MG63 (cell line): ENCODE results near the gene FBXL7. TPM values are rescaled to one million over a fixed set of nuclear protein-coding genes. Genes with fewer than 3 reads are reported as not detected.
"Not testable (repeated sequence)": the region's sequence is repeated elsewhere in the genome, so short reads cannot be mapped to it uniquely, and the experiment has no call there.

ENCODE experiments used
- DNase-seq: peaks from one replicate; pipeline ENCODE4 v3.0.0-alpha.2; 2020
- H3K27me3 ChIP-seq: fragments of 250-450 bp; sonication (Bioruptor Pico); 2 replicates; pipeline ENCODE4 v1.5.1; 2020; ENCODE audit warnings: mild to moderate bottlenecking, moderate library complexity
- H3K36me3 ChIP-seq: fragments of 250-450 bp; sonication (Bioruptor Pico); 2 replicates; pipeline ENCODE4 v1.5.1; 2020; ENCODE audit warnings: mild to moderate bottlenecking, moderate library complexity
- H3K4me3 ChIP-seq: fragments of 250-450 bp; sonication (Bioruptor Pico); 2 replicates; pipeline ENCODE4 v1.5.1; 2020; ENCODE audit warnings: mild to moderate bottlenecking, moderate library complexity
- H3K9me3 ChIP-seq: fragments of 250-450 bp; sonication (Bioruptor Pico); 2 replicates; pipeline ENCODE4 v1.5.1; 2020; ENCODE audit warnings: mild to moderate bottlenecking, moderate library complexity
- total RNA-seq: library from RNA; depleted of rRNA; stranded (reverse); fragments of >200 nt; shearing (Covaris generic); gene quantifications from 2 replicates; pipeline ENCODE4 v1.2.3, GENCODE V29; 2014; ENCODE audit warnings: low replicate concordance

FBXL7 gene
- total RNA-seq, 1 experiment from 2014 or later: 9.4 TPM

DNA sequence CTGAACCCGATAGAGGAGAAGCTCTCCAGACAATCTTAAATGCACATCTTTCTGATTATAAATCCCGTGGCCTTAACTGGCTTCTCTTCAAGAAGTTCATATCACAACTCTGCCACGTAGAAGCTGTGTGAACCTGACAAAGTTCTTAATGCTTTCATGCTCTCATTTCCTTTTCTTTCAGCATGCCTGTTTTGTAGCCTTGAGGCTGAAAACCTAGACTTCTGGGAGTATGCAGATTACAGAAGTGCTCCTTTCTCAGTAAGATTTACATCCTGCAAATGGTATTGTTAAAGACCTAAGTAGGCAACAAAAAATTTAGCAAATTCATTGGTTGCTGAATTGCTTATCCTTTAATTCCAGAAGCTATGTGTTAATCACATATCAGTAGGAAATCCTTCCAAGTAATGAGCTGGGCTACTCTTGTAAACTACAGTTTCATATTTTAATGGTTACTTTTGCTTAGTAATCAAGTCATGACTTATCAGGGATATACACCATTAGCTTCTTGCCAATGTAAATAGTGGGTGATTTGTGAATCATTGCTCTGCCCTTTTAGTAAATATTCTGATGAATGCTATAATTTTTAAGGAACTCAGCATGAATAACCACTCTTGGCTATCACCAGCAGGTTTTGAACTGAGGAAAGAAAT, 334.7 kb downstream of the FBXL7 start:
- Histone ChIP-seq H3K4me3 (no peak overlapping the region), H3K36me3 (no peaks in the 10 kb centered on the region), H3K27me3 (no peaks in the 10 kb centered on the region), H3K9me3 (peaks cover 2% of the 10 kb centered on the region; the same call in 1 of the 2 replicates)
- DNase-seq: no peak

DNA sequence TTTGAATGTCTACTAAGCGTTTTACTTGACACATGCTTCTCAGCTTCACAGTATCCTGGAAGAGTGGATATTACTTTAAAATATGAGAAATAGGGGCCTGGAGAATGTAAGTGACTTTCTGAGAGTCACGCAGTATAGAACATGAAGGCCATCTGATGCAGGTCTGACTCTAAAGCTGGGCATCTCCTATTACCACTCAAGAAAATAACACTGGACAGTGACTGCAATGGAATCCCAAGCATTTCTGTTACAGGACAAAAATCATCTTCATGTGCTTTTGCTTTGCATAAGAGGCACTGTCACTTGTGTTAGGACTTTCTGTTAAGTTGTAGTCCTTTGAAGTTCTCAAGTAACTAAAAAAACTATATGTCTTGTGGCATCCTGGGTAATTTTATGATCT, 335.5 kb downstream of the FBXL7 start:
- no peak overlapping the region for H3K4me3 ChIP-seq
- H3K27me3 ChIP-seq: no peaks in the 10 kb centered on the region
- no peaks in the 10 kb centered on the region for H3K36me3 ChIP-seq
- DNase-seq: no peak
- H3K9me3 ChIP-seq: peaks cover 2% of the 10 kb centered on the region; the same call in 1 of the 2 replicates

DNA sequence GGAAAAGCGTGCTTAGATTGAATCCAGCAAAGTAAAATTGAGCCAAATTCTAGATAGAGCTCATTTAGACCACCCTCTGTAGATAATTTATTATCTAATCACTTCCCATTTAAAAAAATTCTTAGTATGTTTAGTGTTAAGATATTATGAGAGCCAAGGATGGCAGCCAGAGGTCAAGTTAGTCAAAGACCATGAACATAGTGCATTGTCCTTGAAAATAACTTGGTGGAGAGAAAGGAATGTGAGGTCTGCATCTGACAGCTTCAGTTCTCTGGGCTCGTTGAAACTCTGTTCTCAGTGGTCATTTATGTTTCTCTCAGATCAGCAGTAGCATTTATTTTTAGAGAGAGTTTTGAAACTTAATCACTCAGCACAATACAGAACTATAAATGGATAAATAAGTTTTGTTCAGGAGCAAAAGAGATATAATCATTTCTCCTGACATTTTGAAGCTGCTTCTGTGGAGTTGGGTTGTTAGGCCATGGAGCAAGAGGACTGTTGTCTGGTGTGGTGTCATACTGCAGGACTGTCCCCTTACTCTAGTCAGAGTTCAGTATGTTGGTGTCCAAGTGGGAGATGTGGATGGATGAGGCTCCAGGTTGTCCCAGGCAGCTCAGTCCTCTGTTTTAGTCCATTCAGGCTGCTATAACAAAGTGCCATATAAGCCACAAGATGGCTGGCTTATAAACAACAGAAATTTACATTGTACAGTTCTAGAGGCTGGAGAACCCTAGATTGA, 337.7 kb downstream of the FBXL7 start:
- no peaks in the 10 kb centered on the region; the same call in 1 of the 2 replicates for H3K36me3 ChIP-seq
- DNase-seq: no peak

DNA sequence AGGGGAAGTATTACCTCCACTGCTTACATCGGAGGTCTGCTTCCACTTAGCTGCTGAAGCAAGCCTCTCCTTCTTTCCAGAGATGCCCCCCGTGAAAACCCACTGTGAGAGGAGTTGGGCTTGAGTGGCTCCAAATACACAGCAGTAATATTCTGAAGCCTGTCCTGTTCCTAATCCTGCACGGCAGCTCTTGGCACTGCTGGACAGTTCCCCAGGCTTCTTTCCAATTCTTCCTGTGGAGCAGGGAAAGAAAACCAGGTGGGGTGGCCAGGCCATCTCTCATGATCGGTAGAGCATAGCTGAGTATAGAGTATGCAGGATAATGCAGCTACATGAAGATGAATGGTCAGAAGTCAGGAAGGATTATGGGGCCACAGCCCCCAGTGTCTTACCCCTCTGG, 344.3 kb downstream of the FBXL7 start:
- no peaks in the 10 kb centered on the region; the same call in 1 of the 2 replicates for H3K36me3 ChIP-seq
- H3K9me3 ChIP-seq: peaks cover 10% of the 10 kb centered on the region; the same call in 1 of the 2 replicates
- DNase-seq: no peak
- no peak overlapping the region for H3K4me3 ChIP-seq
- H3K27me3 ChIP-seq: no peaks in the 10 kb centered on the region

More for the DNA sequence above, 337.7 kb downstream of the FBXL7 start:
- H3K27me3 ChIP-seq: no peaks in the 10 kb centered on the region
- no peak overlapping the region for H3K4me3 ChIP-seq
- H3K9me3 ChIP-seq: peaks cover 10% of the 10 kb centered on the region; the same call in 1 of the 2 replicates

DNA sequence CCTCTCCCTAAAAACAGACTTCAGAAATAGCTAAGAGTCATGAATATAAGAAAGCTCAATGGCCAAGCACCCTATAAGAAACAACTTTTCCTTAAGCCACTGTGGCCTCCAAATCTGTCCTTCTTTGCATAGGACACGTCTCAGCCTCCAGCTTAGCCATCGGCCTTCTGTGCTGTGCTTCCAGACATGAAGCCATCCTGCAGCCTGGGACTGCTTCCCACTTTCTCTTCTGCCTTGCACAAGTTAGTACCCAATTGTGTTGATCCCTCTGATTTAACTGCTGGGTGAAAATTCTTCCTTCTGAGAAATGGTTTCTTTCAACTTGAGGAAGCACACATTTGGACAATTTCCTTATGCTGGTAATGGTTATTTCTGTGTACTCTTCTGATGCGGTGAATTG, 344.9 kb downstream of the FBXL7 start:
- no peaks in the 10 kb centered on the region; the same call in 1 of the 2 replicates for H3K36me3 ChIP-seq
- H3K9me3 ChIP-seq: peaks cover 10% of the 10 kb centered on the region; the same call in 1 of the 2 replicates
- H3K4me3 ChIP-seq: no peak overlapping the region
- no peaks in the 10 kb centered on the region for H3K27me3 ChIP-seq
- DNase-seq: no peak

DNA sequence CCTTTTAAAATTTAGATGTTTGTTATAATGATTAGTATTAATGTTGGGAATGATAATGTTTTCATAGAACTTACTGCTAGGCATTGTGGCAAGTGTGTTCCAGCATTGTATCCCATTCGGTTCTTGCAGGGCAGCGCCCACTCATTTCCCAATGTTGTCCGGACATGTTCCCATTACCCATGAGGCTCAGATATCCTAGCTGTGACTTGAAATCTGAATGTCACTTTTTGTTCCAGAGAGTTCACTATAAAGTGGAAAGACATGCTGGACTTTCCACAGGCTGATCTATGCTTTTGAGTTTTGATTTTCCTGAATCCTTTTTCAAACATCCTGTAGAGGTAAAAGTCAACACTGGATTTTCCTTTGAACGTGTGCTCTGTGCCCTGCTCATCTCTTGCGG, 350.6 kb downstream of the FBXL7 start:
- H3K4me3 ChIP-seq: no peak overlapping the region
- no peak for DNase-seq
- no peaks in the 10 kb centered on the region for H3K36me3 ChIP-seq
- no peaks in the 10 kb centered on the region; the same call in 1 of the 2 replicates for H3K9me3 ChIP-seq
- H3K27me3 ChIP-seq: no peaks in the 10 kb centered on the region

DNA sequence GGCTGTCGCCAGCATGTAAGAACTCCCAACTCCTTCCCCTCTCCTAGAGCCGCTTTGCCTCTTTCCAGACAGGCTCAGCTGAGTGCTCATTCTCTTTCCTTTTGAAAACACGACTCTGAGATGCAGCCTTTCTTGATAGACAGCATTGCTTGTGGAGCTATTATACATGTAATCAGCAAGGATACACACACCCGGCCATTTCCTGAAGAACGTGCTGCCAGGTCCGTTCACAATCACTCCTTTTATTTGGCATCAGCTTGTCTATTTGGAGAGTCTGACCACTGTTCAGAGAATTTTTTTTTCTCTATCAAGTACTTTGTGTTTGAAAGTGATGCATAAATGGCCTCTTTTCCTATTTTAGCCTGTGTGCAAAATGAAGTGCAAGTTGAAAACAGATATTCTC, 351.0 kb downstream of the FBXL7 start:
- Histone ChIP-seq H3K36me3 (no peaks in the 10 kb centered on the region), H3K9me3 (peaks cover 3% of the 10 kb centered on the region; the same call in 1 of the 2 replicates), H3K4me3 (no peak overlapping the region), H3K27me3 (no peaks in the 10 kb centered on the region)
- no peak for DNase-seq

DNA sequence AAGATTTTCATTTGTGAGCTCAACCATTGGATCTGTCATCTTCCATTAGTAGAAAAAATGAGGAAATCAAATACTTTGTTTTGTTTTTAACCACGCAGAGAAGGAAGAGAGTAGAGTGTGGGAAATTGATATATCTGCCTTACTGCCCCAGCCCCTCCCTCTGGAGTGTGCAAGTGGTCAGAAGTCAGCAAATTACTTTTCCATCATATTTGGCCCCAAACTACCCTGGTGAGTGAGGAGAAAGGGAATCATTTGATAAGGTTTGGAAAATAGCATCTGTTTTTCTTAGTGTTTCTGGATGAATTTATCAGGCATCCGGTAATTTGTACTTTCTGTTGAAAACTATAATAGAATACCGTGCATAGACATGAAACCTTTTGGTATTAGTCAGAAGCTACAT, 352.2 kb downstream of the FBXL7 start:
- Histone ChIP-seq H3K9me3 (peaks cover 4% of the 10 kb centered on the region; the same call in 1 of the 2 replicates), H3K36me3 (no peaks in the 10 kb centered on the region), H3K27me3 (no peaks in the 10 kb centered on the region), H3K4me3 (no peak overlapping the region)
- no peak for DNase-seq

DNA sequence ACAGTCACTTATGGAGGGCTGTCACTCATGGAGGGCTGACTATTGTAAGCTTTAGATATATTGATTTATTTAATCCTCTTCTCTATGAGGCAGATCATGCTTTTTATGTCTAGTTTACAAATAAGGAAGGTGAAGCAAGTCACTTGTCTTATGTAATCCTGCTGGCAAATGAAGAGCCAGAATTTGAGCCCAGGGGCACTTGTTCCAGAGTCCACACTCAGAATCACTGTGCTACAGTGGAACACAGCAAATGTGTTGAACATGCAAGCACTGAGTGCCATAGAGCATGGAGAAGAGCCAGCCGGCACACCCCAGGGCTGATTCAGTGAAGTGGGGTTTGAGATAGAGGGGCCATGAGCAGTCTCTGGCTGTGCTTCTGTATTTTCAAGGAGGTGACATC, 353.0 kb downstream of the FBXL7 start:
- no peaks in the 10 kb centered on the region for H3K27me3 ChIP-seq
- no peak for DNase-seq
- peaks cover 4% of the 10 kb centered on the region; the same call in 1 of the 2 replicates for H3K9me3 ChIP-seq
- no peak overlapping the region for H3K4me3 ChIP-seq
- no peaks in the 10 kb centered on the region for H3K36me3 ChIP-seq

DNA sequence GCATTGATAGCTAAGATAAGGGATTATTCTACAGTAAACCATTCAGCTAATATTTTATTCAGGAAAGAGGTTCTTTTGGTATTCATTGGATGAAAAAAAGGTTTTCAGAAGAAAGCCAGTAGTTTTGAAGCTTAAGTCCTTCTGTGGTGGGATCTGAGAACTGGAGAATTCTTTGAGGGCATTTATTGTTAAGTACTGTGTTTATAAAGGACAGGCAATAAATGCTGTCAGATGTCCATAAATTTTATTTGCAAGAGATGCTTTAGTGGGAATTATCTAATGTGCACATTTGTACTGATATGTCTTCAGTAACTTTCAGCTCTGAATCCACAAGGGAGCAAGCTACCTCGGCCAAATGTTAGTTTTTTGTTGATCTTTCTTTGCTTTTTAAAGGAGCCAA, 358.3 kb downstream of the FBXL7 start:
- no peaks in the 10 kb centered on the region for H3K36me3 ChIP-seq
- no peak overlapping the region for H3K4me3 ChIP-seq
- no peaks in the 10 kb centered on the region for H3K27me3 ChIP-seq
- no peak for DNase-seq
- peaks cover 4% of the 10 kb centered on the region; the same call in 1 of the 2 replicates for H3K9me3 ChIP-seq

DNA sequence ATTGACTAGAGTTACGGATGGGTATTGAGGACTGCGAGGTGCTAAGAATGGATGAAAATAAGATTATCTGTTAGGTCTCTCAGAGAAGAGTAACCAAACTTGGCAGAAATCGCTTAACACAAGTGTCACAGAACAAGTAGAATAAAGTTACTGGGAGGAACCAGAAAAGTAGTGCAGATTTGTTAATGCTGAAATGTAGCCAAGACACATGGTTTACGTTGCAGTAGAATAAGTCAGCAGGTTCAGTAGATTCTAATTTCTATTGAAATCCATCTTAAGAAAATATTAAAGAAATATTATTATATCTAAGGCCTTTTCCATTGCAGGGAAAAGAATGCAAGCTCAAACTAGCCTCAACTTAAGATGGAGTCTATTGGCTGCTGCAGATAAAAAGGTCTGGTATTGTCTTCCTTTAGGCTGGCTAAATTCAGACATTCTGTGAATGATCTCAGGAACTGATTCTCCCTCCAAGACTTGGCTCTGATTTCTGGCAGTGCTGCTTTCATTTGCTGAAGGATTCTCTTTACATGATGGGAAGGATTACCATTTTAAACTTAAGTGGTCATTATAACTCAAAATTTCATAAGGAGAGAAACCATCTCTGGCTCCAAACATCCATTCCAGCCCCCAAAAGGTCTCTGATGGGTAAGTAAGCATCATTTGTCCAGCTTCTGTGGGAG, 364.7 kb downstream of the FBXL7 start:
- Histone ChIP-seq H3K27me3 (no peaks in the 10 kb centered on the region), H3K4me3 (no peak overlapping the region), H3K36me3 (no peaks in the 10 kb centered on the region), H3K9me3 (peaks cover 3% of the 10 kb centered on the region; the same call in 1 of the 2 replicates)
- no peak for DNase-seq

DNA sequence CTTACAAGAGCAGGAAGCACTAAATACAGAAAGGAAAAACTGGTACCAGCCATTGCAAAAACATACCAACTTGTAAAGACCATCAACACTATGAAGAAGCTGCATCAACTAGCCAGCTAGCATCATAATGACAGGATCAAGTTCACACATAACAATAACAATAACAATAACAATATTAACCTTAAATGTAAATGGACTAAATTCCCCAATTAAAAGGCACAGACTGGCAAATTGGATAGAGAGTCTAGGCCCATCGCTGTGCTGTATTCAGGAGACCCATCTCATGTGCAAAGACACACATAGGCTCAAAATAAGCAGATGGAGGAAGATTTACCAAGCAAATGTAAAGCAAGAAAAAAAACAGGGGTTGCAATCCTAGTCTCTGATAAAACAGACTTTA, 372.3 kb downstream of the FBXL7 start:
- H3K9me3 ChIP-seq: peaks cover 30% of the 10 kb centered on the region
- DNase-seq, H3K4me3 ChIP-seq, H3K36me3 ChIP-seq, H3K27me3 ChIP-seq: not testable (repeated sequence)

DNA sequence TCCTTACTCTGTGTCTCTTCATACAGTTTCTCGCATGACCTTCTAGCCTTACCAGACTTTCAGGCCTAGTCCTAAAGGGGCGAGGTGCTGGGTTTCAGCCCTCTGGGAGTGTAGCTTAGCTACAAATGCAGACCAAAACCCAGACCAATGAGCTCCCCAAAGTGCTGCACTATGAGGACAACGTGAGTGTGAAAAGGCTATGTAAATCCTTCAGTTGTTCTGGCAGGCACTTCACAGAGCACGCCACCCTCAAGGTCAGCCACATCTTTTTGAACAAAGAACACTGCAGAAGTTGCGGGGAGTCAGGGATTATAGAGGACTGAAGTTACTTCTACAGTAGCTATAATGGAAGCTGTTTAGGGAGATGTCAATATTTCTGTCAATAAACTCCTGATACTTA, 377.9 kb downstream of the FBXL7 start:
- no peak for DNase-seq
- Histone ChIP-seq H3K9me3 (peaks cover 2% of the 10 kb centered on the region), H3K36me3 (no peaks in the 10 kb centered on the region; the same call in 1 of the 2 replicates), H3K27me3 (no peaks in the 10 kb centered on the region), H3K4me3 (no peak overlapping the region)

DNA sequence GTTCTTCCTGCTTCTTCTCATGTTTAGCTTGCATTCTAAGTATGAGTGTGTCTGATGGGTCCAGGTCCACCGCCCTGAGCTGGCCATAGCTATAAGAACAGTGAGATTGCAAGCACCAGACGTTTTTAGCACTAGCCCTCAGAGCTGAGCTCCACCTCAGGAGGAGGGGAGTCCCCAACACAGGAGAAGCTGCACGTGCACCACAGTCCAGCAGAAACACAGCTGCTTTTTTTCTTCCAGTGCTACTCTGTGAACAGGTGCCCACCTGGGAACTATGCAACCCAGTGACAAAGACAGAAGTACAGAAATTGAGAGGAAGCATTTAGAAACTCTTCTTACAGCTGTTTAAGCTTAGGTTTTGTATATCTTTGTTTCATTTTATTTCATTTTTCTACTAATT, 380.2 kb downstream of the FBXL7 start:
- DNase-seq: no peak
- Histone ChIP-seq H3K27me3 (no peaks in the 10 kb centered on the region), H3K4me3 (no peak overlapping the region), H3K9me3 (no peaks in the 10 kb centered on the region; the same call in 1 of the 2 replicates), H3K36me3 (no peaks in the 10 kb centered on the region; the same call in 1 of the 2 replicates)

DNA sequence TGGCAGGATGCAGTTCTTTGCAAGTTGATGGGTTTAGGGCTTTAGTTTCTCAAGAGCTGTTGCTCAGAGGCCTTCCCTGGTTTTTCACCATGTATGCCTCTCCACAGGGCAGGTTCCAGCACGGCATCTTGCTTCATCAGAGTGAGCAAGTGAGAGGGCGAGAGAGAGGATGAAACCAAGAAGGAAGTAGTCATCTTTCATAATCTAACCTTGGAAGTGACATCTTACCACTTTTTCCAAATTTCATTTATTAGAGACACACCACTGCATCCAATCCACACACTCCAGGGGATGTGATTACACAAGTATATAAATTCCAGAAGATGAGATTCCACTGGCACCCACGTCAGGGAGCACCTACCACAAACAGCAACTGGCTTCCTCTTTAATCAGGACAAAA, 385.2 kb downstream of the FBXL7 start:
- Histone ChIP-seq H3K4me3 (no peak overlapping the region), H3K36me3 (no peaks in the 10 kb centered on the region; the same call in 1 of the 2 replicates), H3K27me3 (no peaks in the 10 kb centered on the region), H3K9me3 (no peaks in the 10 kb centered on the region; the same call in 1 of the 2 replicates)
- no peak for DNase-seq

DNA sequence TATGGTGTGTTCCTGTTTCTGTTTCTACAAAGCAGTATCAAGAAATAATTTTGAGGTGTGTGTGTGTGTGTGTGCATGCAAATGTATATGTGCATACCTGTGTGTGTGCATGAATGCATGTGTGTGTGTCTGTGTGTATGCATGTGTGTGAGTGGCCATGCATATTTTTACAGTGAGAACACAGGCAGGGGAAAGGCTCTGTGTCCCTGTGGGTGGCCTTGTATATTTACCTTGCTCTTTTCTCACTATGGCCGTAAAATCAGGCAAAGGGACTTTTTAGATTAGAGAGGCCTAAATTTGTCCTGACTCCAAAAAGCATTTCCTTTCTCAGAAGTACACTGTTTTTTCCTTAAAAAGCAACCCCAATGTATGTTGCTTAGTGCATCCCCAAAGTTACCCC, 386.2 kb downstream of the FBXL7 start:
- Histone ChIP-seq H3K9me3 (no peaks in the 10 kb centered on the region; the same call in 1 of the 2 replicates), H3K27me3 (no peaks in the 10 kb centered on the region), H3K36me3 (no peaks in the 10 kb centered on the region; the same call in 1 of the 2 replicates), H3K4me3 (no peak overlapping the region)
- DNase-seq: no peak

DNA sequence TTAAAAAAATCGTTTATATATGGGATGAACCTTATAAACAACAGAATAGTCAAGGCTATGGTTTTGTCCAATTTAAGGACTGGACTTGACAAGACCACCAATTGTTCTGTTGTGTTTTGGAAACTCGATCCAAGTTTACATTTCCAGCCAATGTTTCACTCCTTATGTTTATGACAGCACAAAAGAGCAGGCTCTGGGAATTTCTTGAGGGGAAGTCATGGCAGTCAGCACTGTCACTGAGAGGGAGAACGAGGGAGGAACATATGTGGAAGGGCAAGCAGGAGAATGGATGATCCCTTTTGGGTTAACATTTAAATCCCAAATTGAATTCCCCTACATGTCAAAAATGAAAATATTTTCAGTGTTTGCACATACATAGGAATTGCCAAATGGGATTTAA, 387.1 kb downstream of the FBXL7 start:
- H3K4me3 ChIP-seq: no peak overlapping the region

More for the DNA sequence above, 387.1 kb downstream of the FBXL7 start:
- no peaks in the 10 kb centered on the region; the same call in 1 of the 2 replicates for H3K36me3 ChIP-seq
- H3K9me3 ChIP-seq: no peaks in the 10 kb centered on the region
- no peak for DNase-seq
- H3K27me3 ChIP-seq: no peaks in the 10 kb centered on the region
